Stimulated activated naive CD8-positive, alpha-beta T cell treated with anti-CD3 and anti-CD28 coated beads, Interleukin-15, Interleukin-2, amounts not matched to agents 100 U/mL and 50 U/mL, for 24 hours (primary cell): ENCODE results near the gene SLC26A5.
A peak's percentile ranks its signal among the peaks of the same experiment; 100 is the strongest.
"Not testable (repeated sequence)": the region's sequence is repeated elsewhere in the genome, so short reads cannot be mapped to it uniquely, and the experiment has no call there.

ENCODE experiments used
- ATAC-seq: fragments of 150-1000 bp; cut with Tn5 transposase; one replicate; pipeline ENCODE4 v1.10.0; 2021
- DNase-seq: peaks from one replicate; pipeline ENCODE4 v3.0.0; 2021

The SLC26A5 gene

DNA sequence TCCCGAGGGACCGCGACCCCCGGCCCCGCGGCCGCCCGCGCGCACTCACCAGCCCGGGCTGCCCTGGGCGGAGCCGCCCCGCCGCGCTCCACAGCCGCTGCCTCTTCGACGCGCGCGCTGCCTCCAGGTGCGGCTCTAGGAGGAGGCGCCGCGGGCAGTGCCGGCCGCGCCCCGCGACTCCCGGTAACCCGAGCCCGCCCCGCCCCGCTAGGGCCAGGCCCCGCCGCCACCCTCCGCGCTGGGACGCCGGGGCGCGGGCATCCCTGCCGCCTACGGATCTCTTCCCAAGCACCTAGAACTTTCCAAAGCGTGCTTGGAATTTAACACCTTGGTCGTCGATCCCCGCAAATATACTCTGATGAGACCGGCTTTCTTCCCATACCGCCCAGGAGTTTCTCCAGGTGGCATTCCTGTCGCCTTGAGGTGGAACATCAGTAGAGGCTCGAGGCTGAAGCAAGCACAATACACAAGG lies at the start of gene SLC26A5:
Gene SLC26A5 (minus strand): TSS at position 159 of the 472 bp plus-strand sequence. CDS start 24,693 bp downstream, outside the sequence.
- peak; percentile 13 for DNase-seq
- ATAC-seq, result peak; percentile 70

DNA sequence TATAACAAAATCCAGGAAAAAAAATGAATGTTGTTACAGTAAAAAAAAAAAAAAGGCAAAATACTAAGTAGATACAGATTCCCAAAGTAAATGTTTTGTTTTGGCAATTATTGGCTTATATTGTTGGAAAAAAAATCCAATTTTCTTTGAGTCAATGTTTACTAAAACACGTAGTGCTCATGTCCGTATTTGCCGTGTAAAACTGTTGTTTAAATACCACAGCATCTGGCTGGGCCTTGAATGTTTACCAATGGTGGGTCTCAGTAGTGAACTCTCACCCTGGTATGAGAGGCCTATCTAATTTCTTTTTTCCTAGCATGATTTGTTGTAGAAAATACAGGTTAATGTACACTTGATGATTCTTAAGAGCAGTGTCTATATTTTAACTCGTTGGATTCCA lies 41.4 kb upstream of the SLC26A5 start:
- DNase-seq, result no peak
- ATAC-seq, result no peak

DNA sequence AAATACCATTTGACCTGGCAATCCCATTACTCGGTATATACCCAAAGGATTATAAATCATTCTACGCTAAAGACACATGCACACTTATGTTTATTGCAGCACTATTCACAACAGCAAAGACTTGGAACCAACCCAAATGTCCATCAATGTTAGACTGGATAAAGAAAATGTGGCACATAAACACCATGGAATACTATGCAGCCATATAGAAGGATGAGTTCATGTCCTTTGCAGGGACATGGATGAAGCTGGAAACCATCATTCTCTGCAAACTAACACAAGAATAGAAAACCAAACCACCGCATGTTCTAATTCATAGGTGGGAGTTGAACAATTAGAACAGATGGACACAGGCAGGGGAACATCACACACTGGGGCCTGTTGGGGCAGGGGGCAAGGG lies 40.9 kb upstream of the SLC26A5 start:
- not testable (repeated sequence) for ATAC-seq

DNA sequence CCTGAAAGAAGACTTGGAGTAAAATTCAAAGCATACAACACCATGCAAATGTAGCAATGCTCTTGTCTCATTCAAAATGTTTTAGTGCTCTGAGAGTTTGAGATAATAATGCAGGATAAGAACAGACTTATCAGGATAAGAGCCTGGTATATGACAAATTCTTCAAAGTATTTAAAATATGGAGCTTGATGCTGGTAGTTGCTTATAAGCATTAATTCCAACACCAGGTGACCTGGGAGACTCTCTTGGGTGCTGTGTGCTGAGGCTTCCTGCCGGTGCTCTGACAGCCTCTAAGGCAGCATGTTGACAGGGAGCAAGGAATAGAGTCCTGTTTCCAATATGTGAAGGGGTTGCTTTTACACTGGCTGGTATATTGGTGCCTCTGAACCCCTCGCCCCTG lies 34.8 kb upstream of the SLC26A5 start:
- no peak for DNase-seq
- no peak for ATAC-seq

More for the DNA sequence above, 40.9 kb upstream of the SLC26A5 start:
- DNase-seq, result not testable (repeated sequence)

- ATAC-seq, result no peak
Observed at GRCh38 chr7:103474956-103475355, 28.9 kb upstream of the SLC26A5 start.

DNA sequence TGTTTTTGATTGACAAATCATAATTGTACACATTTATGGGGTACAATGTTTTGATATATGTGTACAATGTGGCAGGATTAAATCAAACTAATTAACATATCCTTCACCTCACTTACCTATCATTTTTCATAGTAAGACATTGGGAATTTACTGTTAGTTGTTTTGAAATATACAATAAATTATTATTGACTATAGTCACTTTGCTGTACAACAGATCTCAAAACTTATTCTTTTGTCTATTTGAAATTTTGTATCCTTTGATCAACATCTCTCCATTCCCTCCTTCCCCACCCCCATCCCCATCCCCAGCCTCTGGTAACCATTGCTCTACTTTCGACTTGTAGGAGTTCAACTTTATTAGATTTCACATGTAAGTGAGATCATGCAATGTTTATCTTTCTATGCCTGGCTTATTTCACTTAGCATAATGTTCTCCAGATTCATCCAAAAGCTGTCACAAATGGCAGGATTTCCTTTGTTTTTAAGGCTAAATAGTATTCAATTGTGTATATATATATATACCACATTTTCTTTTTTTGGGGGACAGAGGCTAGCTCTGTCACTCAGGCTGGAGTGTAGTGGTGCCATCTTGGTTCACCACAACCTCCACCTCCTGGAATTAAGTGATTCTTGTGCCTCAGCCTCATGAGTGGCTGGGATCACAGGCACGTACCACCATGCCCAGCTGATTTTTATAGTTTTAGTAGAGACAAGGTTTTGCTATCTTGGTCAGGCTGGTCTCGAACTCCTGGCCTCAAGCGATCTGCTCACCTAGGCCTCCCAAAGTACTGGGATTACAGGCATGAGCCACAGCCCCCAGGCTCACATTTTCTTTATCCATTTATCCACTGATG lies 23.3 kb upstream of the SLC26A5 start:
- DNase-seq (no peak), ATAC-seq (no peak)

More at GRCh38 chr7:103474956-103475355, 28.9 kb upstream of the SLC26A5 start:
- no peak for DNase-seq

- DNase-seq (no peak), ATAC-seq (no peak)
Observed at GRCh38 chr7:103466814-103467213, 20.8 kb upstream of the SLC26A5 start.

GRCh38 chr7:103462358-103462757 lies 16.4 kb upstream of the SLC26A5 start:
- ATAC-seq (no peak), DNase-seq (no peak)

GRCh38 chr7:103447073-103447960 lies 1.3 kb upstream of the SLC26A5 start:
- ATAC-seq (peak; percentile 73), DNase-seq (peak; percentile 46)

GRCh38 chr7:103445228-103446048 lies 569 bp downstream of the SLC26A5 start:
- ATAC-seq (no peak), DNase-seq (peak; percentile 5)

GRCh38 chr7:103439661-103440060 lies 6.3 kb downstream of the SLC26A5 start:
- DNase-seq, result no peak
- no peak for ATAC-seq

- DNase-seq (no peak), ATAC-seq (no peak)
Observed at GRCh38 chr7:103437623-103438022, 8.4 kb downstream of the SLC26A5 start.

GRCh38 chr7:103432712-103433111 lies 13.3 kb downstream of the SLC26A5 start:
- DNase-seq (no peak), ATAC-seq (no peak)

GRCh38 chr7:103425177-103425576 lies 20.8 kb downstream of the SLC26A5 start:
- ATAC-seq, result no peak
- DNase-seq, result no peak

- no peak for ATAC-seq
- no peak for DNase-seq
Observed at GRCh38 chr7:103423467-103424179, 22.4 kb downstream of the SLC26A5 start.

GRCh38 chr7:103420857-103421384 lies 25.1 kb downstream of the SLC26A5 start:
- ATAC-seq, result no peak
- DNase-seq, result no peak

DNA sequence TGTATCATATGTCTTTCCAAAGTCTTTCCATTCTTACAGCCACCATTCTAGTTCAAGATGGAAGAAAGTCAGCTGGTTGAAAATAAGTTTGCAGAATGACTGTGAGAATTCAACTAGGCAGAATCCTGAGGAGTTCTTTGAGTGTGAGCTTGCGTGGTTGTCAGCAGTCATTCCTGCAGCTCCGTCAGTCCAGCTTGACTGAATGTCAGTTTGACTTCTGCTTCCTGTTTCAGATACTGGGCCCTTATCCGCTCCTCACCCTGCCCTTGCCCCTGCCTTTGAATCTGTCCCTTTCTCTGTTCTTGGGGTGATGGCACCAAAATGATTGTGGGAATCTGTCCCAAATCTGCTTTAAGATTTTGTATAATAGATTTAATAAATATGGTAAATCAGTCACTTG lies 27.8 kb downstream of the SLC26A5 start:
- no peak for ATAC-seq
- DNase-seq, result no peak

- no peak for DNase-seq
- no peak for ATAC-seq
Observed at GRCh38 chr7:103413407-103413806, 32.6 kb downstream of the SLC26A5 start.

GRCh38 chr7:103412151-103412550 lies 33.9 kb downstream of the SLC26A5 start:
- no peak for ATAC-seq
- DNase-seq, result no peak

DNA sequence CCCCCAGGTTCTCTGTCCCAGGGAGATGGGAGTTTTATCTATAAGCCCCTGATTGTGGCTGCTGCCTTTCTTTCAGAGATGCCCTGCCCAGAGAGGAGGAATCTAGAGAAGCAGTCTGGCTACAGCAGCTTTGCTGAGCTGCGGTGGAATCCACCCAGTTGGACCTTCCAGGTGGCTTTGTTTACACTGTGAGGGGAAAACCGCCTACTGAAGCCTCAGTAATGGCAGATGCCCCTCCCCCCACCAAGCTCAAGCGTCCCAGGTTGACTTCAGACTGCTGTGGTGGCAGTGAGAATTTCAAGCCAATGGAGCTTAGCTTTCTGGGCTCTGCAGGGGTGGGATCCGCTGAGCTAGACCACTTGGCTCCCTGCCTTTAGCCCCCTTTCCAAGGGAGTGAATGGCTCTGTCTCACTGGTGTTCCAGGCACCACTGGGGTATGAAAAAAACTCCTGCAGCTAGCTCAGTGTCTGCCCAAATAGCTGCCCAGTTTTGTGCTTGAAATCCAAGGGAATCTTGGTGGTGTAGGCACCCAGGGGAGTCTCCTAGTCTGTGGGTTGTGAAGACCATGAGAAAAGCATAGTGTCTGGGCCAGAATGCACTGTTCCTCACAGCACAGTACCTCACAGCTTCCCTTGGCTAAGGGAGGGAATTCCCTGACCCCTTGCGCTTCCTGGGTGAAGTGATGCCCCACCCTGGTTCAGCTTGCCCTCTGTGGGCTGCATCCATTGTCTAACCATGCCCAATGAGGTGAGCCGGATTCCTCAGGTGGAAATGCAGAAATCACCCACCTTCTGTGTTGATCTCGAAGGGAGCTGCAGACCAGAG lies 40.0 kb downstream of the SLC26A5 start:
- not testable (repeated sequence) for DNase-seq, ATAC-seq
